NCI-H1694 treated with DMSO at 0.1 percent for 48 hours (cell line): ENCODE data around the gene ATXN2.
"Not testable (repeated sequence)": the region's sequence is repeated elsewhere in the genome, so short reads cannot be mapped to it uniquely, and the experiment has no call there.

Experiments used
- DNase-seq: peaks from one replicate; lab custom pipeline; 2025; lab: John Stamatoyannopoulos, UW

Gene ATXN2

DNA sequence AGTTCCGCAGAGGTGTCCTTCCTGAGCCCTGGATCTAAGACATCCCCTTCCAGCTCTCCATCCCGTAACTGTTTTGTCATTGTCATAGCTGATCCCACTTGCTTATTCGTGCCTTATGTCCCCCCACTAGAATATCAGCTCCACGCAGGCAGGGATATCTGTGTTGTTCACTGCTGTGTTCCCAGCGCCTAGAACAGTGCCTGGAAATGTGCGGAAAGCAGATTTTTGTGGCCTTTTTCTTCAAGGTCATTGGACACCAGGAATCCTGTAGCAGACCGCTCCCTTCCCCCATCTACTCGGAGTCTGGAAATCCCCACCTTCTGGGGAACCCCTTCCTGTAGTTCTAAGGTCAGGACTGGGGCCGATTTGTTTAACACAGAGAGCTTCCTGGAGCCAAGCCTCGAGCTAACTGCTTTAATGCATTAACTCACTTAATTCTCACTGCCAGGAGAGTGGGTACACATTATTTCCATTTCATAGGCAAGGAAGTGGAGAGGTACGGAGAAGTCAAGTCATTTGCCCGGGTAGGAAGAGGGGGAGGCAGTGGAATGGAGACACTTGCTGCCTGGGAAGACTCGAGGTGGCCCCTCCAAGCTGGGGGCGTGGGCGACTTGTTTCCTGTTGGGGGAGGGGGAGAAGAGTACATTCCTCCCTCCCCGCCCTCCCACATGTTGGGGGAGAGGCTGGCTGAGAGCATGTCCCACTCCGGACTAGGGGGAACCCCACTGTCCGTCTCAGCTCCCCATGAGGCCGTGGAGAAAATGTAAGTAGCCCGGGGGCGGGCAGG lies 194.6 kb downstream of the ATXN2 start:
- no peak for DNase-seq

DNA sequence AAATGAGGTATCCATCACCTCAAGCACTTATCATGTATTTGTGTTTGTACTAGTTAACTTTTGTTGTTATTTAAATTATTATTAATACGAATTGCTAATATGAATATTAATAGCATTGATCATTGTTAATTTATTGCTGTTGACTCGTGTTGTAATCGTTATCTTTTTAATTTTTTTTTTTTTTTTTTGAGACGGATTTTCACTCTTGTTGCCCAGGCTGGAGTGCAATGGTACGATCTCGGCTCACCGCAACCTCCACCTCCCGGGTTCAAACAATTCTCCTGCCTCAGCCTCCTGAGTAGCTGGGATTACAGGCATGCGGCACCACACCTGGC lies 196.7 kb downstream of the ATXN2 start:
- DNase-seq, result not testable (repeated sequence)
